ENCODE results near the gene BAHCC1. TPM values are rescaled to one million over a fixed set of nuclear protein-coding genes. Genes with fewer than 3 reads are reported as not detected.

The BAHCC1 gene
- total RNA-seq, 2 donors from 2014 or later = 11.4 to 28.9 TPM

DNA sequence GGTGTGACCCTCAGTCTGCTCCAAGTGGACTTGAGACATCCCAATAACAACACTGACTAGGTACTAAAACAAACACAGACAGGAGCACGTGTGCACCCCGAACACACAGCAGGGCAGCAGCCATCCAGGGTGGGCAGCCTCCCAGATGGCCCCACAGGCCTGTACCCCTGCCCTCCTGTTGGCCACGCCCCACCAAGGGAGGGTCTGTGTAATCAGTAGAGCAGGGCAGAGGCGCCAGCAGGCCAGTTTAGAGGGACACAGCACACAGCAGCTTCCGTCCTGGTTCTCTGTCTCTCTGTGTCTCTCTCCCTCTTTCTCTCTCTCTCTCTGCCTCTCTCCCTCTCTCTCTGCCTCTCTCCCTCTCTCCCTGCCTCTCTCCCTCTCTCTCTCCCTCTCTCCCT is 95.9 kb downstream of the BAHCC1 start:
- H3K4me1 ChIP-seq (replicated peaks) = peaks cover 4% of the 10 kb centered on the region
- DNase-seq (ENCODE audit: low spot score) = no peak
- no peak overlapping the region for H3K4me3 ChIP-seq
- no peaks in the 10 kb centered on the region for H3K9me3 ChIP-seq
- 27% methylated on average over 5 of the region's 5 CpGs for WGBS
- intact Hi-C loops (cut with DNase I) = no loop called here
- no peaks in the 10 kb centered on the region for H3K27me3 ChIP-seq (replicated peaks; ENCODE audit: insufficient read depth)
- TF ChIP-seq, protein P1, sequence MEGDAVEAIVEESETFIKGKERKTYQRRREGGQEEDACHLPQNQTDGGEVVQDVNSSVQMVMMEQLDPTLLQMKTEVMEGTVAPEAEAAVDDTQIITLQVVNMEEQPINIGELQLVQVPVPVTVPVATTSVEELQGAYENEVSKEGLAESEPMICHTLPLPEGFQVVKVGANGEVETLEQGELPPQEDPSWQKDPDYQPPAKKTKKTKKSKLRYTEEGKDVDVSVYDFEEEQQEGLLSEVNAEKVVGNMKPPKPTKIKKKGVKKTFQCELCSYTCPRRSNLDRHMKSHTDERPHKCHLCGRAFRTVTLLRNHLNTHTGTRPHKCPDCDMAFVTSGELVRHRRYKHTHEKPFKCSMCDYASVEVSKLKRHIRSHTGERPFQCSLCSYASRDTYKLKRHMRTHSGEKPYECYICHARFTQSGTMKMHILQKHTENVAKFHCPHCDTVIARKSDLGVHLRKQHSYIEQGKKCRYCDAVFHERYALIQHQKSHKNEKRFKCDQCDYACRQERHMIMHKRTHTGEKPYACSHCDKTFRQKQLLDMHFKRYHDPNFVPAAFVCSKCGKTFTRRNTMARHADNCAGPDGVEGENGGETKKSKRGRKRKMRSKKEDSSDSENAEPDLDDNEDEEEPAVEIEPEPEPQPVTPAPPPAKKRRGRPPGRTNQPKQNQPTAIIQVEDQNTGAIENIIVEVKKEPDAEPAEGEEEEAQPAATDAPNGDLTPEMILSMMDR (IDR thresholded peaks at IDR 0.05) = no peak
- TF ChIP-seq POLR2AphosphoS5 (IDR thresholded peaks at IDR 0.05) = no peak
- no peak for TF ChIP-seq POLR2A (IDR thresholded peaks at IDR 0.05)
- H3K36me3 ChIP-seq = no peaks in the 10 kb centered on the region
- no peak overlapping the region for H3K27ac ChIP-seq

DNA sequence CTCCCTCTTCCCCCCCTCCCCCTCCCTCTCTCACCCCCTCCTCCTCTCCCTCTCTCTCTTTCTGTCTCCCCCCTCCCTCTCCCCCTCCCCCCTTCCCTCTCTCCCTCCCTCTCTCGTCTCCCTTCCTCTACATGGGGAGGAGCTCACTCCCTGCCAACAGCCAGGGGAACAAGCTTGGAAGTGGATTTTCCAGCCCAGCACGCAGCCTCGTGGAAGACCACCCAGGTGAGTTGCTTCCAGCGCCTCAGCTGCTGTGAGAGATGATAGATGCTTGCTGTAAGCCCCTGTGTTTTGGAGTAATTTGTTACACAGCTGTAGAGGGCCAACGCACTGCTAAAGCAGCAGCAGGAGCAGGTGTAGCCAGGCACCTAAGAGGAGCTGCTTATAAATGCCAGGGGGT is 96.5 kb downstream of the BAHCC1 start:
- Histone ChIP-seq H3K4me3 (no peak overlapping the region), H3K27ac (no peak overlapping the region), H3K36me3 (no peaks in the 10 kb centered on the region), H3K4me1 (replicated peaks) (peaks cover 4% of the 10 kb centered on the region), H3K9me3 (no peaks in the 10 kb centered on the region), H3K27me3 (replicated peaks; ENCODE audit: insufficient read depth) (no peaks in the 10 kb centered on the region)
- WGBS = 15% methylated on average over 4 of the region's 5 CpGs
- TF ChIP-seq POLR2A (IDR thresholded peaks at IDR 0.05) = no peak
- TF ChIP-seq, protein P1 (IDR thresholded peaks at IDR 0.05) = no peak
- TF ChIP-seq POLR2AphosphoS5 (IDR thresholded peaks at IDR 0.05) = no peak
- no peak for DNase-seq (ENCODE audit: low spot score)
- intact Hi-C loops (cut with DNase I) = no loop called here

DNA sequence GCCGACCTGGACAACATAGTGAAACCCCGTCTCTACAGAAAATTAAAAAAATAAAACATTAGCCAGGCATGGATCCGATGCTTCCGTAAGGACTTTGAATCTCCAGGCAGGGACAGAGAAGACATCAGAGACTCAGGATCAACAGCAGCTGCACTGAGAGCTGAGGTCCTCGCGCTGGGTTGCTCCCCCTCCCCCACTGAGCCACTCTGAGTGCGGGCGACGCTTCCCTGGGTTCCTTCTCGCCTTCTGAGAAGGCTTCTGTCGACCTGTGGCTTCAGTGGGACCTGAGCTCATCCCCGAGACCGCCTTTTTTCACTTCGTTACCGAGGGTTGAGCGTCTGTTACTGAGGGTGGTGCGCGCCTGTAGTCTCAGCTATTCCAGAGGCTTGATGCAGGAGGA is 96.9 kb downstream of the BAHCC1 start:
- no peak overlapping the region for H3K27ac ChIP-seq
- H3K4me1 ChIP-seq (replicated peaks) = peaks cover 4% of the 10 kb centered on the region
- intact Hi-C loops (cut with DNase I) = no loop called here
- no peaks in the 10 kb centered on the region for H3K27me3 ChIP-seq (replicated peaks; ENCODE audit: insufficient read depth)
- H3K4me3 ChIP-seq = no peak overlapping the region
- TF ChIP-seq, protein P1 (IDR thresholded peaks at IDR 0.05) = no peak
- TF ChIP-seq POLR2A (IDR thresholded peaks at IDR 0.05) = no peak
- TF ChIP-seq POLR2AphosphoS5 (IDR thresholded peaks at IDR 0.05) = no peak
- H3K36me3 ChIP-seq = no peaks in the 10 kb centered on the region
- no peak for DNase-seq (ENCODE audit: low spot score)
- 64% methylated on average over 18 of the region's 18 CpGs for WGBS
- H3K9me3 ChIP-seq = no peaks in the 10 kb centered on the region

- intact Hi-C loops (cut with DNase I) = no loop called here
These were observed 97.4 kb downstream of the BAHCC1 start for GRCh38 chr17:81492706-81493105.

More at GRCh38 chr17:81492706-81493105, 97.4 kb downstream of the BAHCC1 start:
- WGBS = 91% methylated on average over 9 of the region's 9 CpGs
- Histone ChIP-seq H3K36me3 (no peaks in the 10 kb centered on the region), H3K27me3 (replicated peaks; ENCODE audit: insufficient read depth) (no peaks in the 10 kb centered on the region), H3K27ac (no peak overlapping the region), H3K9me3 (no peaks in the 10 kb centered on the region), H3K4me3 (no peak overlapping the region), H3K4me1 (replicated peaks) (peaks cover 4% of the 10 kb centered on the region)
- TF ChIP-seq POLR2AphosphoS5 (IDR thresholded peaks at IDR 0.05) (no peak), POLR2A (IDR thresholded peaks at IDR 0.05) (no peak)
- TF ChIP-seq, protein P1 (IDR thresholded peaks at IDR 0.05) = no peak
- DNase-seq (ENCODE audit: low spot score) = no peak

Data from prostate gland (tissue), 2 donors.